ENCODE measurements around the gene PRKCH.
A peak's percentile ranks its signal among the peaks of the same experiment; 100 is the strongest.

PRKCH gene

DNA sequence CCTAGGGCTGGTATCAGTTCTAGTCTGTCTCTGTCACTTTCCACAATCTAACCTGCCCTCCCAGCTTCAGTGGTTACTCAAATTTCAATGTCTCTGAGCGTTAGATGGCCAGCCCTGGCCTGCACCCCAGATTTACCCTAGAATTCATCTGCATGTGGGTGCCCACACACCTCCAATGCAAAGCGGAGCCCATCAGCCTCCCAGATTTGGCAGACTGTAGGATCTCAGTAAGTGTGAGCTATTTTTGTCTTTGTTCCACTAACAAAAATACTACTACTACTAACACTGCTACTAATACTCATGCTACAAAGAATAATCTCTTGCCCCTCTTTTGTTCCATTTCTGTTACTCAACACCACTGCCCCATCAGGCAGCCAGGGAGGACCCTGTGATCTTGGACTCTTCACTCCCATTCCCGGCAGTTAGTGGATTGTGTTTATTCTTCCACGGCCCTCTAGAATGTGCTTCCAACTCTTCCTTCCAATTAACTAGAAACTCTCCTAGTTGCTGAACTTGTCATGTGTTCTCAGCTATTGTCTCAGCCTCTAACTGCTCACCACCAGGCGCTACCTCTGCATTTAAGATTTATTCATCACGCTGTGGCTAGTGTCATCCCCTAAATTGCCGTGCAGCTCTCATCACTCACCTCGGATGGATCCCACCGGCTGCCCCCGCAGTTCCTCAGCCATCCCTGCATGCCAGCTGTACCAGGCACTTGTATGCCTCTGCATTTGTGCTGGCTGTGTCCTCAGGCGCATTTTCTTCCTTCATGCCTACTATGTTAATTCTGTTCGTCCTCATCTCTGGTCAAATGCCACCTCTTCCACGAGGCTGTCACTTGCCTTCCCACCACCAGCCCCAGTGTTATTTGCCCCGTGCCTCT, 223.3 kb downstream of the PRKCH start:
- no peak for DNase-seq (ENCODE audit: low read depth, low spot score)

GRCh38 chr14:61545726-61546455, 224.5 kb downstream of the PRKCH start:
- DNase-seq (ENCODE audit: low read depth, low spot score): no peak

GRCh38 chr14:61547186-61548069, 226.0 kb downstream of the PRKCH start:
- DNase-seq (ENCODE audit: low read depth, low spot score): peak; percentile 77

GRCh38 chr14:61549425-61549824, 228.0 kb downstream of the PRKCH start:
- no peak for DNase-seq (ENCODE audit: low read depth, low spot score)

DNA sequence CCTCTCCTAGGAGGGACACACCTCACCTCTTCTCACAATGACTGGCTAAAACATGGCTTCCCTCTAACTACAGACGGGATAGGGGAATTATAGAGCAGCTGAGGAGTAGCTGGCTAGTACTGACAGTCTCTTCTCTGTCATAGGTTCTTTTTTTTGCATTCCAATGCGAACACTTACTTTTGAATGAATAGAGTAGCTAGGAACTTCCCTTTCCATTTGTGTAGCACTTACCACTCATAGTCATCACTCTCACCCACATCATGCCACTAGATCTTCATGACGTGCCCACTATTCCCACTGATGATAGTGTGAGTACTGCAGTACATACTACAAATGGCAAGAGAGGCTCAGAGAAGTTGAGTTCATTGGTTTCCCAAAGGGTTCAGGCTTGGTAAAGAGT, 230.0 kb downstream of the PRKCH start:
- DNase-seq (ENCODE audit: low read depth, low spot score): no peak

DNA sequence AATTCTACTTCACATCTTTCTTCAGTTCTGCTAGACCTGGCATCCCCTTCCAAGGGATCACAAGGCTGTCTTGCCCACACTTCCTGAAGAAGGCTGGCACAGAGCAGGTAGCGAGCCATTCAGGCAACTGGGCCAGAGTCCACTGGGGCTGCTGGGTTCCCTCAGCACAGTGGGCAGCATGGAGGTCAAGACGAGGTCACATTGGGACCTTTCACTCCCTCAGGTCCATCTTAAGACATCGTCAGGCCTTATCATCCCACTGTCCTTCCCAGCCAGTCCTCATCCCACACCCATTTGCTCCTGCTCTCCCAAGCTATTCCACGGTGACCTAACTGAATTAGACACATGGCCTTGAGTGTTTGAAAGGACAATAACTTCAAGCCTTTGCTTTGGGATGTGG, 230.9 kb downstream of the PRKCH start:
- DNase-seq (ENCODE audit: low read depth, low spot score): no peak

DNA sequence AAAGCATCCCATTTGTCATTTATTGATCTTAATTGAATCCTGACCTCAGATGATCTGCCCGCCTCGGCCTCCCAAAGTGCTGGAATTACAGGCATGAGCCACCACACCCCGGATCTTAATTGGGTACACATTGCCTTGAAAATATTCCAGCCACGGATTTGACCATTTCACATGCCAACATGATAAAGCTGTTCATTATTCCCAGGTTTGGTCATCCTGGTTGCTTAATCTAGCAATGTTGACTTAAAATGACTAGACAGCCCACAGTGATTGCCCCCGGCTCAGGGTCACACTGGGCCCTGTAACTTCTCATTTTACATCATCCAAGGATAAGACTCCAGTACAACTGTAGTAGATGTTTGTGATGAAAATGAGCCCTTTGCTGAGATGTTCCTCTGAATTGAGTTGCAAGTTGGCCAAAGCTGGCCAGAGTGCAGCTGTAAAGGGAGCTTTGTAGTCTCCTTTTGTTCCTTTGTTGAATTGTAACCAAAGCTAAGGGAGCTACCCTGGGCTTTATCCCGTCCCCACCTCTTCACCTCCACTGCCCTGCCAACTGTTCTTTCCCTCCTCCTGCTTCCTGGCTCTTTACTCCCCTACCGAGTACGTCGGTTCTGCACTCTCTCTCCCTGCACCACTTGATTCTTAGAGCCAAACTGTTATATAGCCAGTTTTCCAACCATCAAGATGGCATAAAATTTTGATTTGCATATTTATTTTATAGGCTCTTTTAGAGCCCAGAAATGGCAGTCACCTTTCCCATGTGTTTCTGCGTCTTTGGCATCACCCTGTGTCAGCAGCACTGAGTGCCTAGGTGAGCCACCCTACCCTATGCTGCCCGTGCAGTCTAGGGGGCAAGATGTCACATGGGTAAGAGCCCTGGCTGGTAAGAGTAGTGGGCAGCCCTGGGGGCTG, 232.6 kb downstream of the PRKCH start:
- peak; percentile 88 for DNase-seq (ENCODE audit: low read depth, low spot score)

GRCh38 chr14:61555056-61555838, 233.9 kb downstream of the PRKCH start:
- no peak for DNase-seq (ENCODE audit: low read depth, low spot score)

- DNase-seq (ENCODE audit: low read depth, low spot score): no peak
Measured at GRCh38 chr14:61556455-61556854, 235.1 kb downstream of the PRKCH start.

DNA sequence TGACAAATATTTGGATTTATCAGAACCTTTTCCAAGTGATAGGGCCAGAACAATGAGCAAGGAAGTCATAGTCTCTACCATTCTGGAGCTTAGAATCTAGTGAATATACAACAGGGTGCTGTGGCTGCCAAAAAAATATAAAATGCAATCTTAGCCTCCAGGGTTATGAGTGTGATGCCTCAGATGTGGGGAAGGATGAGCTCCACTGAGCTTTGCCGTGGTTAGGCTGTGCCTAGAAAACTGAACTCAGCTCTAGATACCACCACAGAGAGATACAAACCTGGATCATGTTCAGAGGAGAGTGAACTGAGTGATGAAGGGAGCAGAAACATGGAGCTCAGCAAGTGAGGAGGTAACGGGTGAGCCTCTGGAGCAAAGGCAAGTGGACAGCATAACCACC, 235.9 kb downstream of the PRKCH start:
- DNase-seq (ENCODE audit: low read depth, low spot score): no peak

DNA sequence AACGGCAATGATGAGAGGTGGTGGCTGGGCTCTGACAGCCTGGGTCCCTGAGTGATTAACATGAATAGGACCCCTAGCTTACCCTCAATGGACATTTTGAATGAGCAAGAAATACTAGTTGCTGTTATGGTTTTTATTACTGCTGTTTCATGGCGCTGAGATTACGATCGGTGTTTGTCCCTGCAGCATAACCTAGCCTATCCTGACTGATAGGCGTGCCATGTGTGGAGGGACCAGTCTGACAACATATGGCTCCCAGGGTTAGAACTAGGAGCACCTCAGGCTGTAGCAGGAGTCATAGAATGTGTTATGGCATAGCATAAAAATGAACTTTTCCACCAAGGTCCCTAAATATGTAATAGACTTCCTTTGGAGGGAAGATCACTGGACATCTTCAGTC, 236.5 kb downstream of the PRKCH start:
- DNase-seq (ENCODE audit: low read depth, low spot score): no peak

- peak; percentile 75 for DNase-seq (ENCODE audit: low read depth, low spot score)
Measured at GRCh38 chr14:61558271-61558670, 236.9 kb downstream of the PRKCH start.

DNA sequence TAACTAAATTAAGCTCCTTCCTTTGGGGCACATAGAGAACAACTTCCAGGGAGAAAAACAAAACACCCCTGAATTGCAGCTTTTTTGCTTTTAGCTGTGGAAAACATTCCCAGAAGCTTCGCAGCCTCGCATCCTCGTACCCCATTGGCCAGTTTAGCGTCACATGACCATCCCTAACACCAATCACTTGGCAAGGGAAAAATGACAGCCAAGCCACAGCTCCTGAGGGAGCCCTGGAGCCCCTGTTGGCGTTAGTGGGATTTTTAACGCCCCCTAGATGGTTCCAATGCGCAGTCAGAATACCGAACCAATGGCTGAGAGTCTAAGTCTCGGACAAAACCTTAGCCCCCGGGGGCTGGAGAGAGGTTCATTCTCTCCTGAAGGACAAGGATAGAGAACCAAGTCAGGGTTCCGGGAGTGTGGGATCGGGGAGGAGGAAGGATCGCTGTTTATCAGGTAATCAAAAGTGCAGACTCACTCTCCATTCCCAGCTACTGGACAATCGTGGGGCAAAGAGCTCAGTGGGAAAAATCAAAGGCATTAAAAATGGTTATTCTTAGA, 238.3 kb downstream of the PRKCH start:
- no peak for DNase-seq (ENCODE audit: low read depth, low spot score)

DNA sequence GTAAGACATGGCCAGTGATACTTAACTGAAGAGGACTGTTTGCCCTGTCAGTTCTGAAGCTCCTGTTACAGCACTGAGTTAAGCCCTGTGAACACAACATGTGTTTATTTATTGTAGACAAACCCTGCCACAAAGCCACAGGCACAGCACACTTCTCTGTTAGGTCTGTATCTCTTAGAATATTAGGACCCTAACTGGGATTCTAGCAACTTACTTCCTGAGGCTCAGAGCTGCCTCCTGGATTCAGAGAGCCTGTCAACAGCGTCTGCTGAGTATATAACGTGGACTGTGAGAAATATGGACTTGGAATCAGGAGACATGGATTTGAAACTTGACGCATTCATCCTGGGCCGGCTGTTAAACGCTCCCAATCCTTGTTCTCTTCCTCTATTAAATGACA, 238.9 kb downstream of the PRKCH start:
- DNase-seq (ENCODE audit: low read depth, low spot score): peak; percentile 36

DNA sequence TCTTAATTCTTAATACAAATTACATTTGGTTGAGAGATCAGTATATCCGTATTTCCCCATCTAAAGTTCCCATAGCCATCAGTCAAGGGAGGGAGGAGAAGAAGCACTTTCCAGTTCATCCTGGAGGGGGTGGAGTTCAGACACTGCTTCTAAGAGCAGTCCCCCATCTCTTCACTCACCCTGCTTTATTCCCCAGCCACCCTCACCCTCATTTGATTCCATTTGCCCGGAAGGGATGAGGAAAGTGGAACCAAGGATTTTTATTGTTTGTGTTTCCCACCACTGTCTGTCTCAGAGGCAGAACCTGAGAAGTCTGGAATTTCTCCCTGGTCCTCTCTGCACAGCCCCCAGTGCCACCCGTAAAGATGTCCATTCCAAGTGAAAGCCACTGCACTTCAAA, 239.7 kb downstream of the PRKCH start:
- DNase-seq (ENCODE audit: low read depth, low spot score): peak; percentile 52

GRCh38 chr14:61561657-61562276, 240.4 kb downstream of the PRKCH start:
- peak; percentile 97 for DNase-seq (ENCODE audit: low read depth, low spot score)

- DNase-seq (ENCODE audit: low read depth, low spot score): peak; percentile 96
Measured at GRCh38 chr14:61562321-61563161, 241.2 kb downstream of the PRKCH start.

GRCh38 chr14:61563162-61563511, 241.8 kb downstream of the PRKCH start:
- no peak for DNase-seq (ENCODE audit: low read depth, low spot score)
